Keratinocyte (primary cell): ENCODE data around the gene SYK. TPM values are rescaled to one million over a fixed set of nuclear protein-coding genes. Genes with fewer than 3 reads are reported as not detected.

Source experiments
- DNase-seq: peaks from one replicate; pipeline ENCODE4 v3.0.0-alpha.2; 2011; ENCODE audit warnings: low read depth, missing footprints, low spot score
- FAIRE-seq: peaks from 2 replicates; lab custom pipeline; 2011; peaks lifted over from hg19 to GRCh38; lab: Jason Lieb, UNC
- H2AFZ ChIP-seq: 2 replicates; pipeline ENCODE4 v1.6.0; 2012; ENCODE audit warnings: low read length, control low read depth, inconsistent platforms; ENCODE audit not compliant: control insufficient read depth
- H3K27ac ChIP-seq: 2 replicates; pipeline ENCODE4 v1.5.1; 2011; ENCODE audit warnings: low read length; ENCODE audit not compliant: control insufficient read depth, insufficient read depth
- H3K27me3 ChIP-seq: 3 replicates; pipeline ENCODE4 v1.6.0; 2011; ENCODE audit warnings: low read length; ENCODE audit not compliant: control insufficient read depth, insufficient read depth; ENCODE audit errors: extremely low read depth
- H3K36me3 ChIP-seq, 2 experiments: 2 replicates in 1 of 2; 3 replicates in 1 of 2; pipeline ENCODE4 v1.5.1; 2011; ENCODE audit warnings: low read length in 2 of 2, mild to moderate bottlenecking in 1 of 2; ENCODE audit not compliant: control insufficient read depth in 2 of 2, insufficient read depth in 2 of 2; ENCODE audit errors: extremely low read depth in 1 of 2
- H3K4me1 ChIP-seq: 3 replicates; pipeline ENCODE4 v1.5.1; 2011; ENCODE audit warnings: low read length; ENCODE audit not compliant: control insufficient read depth, insufficient read depth; ENCODE audit errors: extremely low read depth
- H3K4me2 ChIP-seq: 3 replicates; pipeline ENCODE4 v1.6.0; 2011; ENCODE audit warnings: low read depth, low read length; ENCODE audit not compliant: control insufficient read depth, insufficient read depth; ENCODE audit errors: extremely low read depth
- H3K4me3 ChIP-seq, 3 experiments: fragments of 200-600 bp in 1 of 3; sonication (generic) in 1 of 3; 2 replicates in 2 of 3; 3 replicates in 1 of 3; pipeline ENCODE4 v1.5.1; 2011 to 2016; ENCODE audit warnings: low read length in 3 of 3, mild to moderate bottlenecking in 3 of 3, control low read depth in 2 of 3, inconsistent platforms in 1 of 3, low read depth in 1 of 3, mixed read lengths in 1 of 3, mixed run types in 1 of 3, moderate library complexity in 1 of 3; ENCODE audit not compliant: control insufficient read depth in 2 of 3, insufficient read depth in 2 of 3; ENCODE audit errors: extremely low read depth in 1 of 3
- H3K79me2 ChIP-seq: 2 replicates; pipeline ENCODE4 v1.6.0; 2012; ENCODE audit warnings: low read length; ENCODE audit not compliant: control insufficient read depth, insufficient read depth
- H3K9ac ChIP-seq: 3 replicates; pipeline ENCODE4 v1.6.0; 2011; ENCODE audit warnings: low read length; ENCODE audit not compliant: control insufficient read depth, insufficient read depth; ENCODE audit errors: extremely low read depth
- H3K9me1 ChIP-seq: 3 replicates; pipeline ENCODE4 v1.6.0; 2011; ENCODE audit warnings: low read length; ENCODE audit not compliant: control insufficient read depth, insufficient read depth; ENCODE audit errors: extremely low read depth
- H3K9me3 ChIP-seq: 2 replicates; pipeline ENCODE4 v1.5.1; 2012; ENCODE audit warnings: low read depth, low read length; ENCODE audit not compliant: control insufficient read depth
- H4K20me1 ChIP-seq: 3 replicates; pipeline ENCODE4 v1.6.0; 2011; ENCODE audit warnings: low read length; ENCODE audit not compliant: control insufficient read depth, insufficient read depth; ENCODE audit errors: extremely low read depth
- CTCF ChIP-seq, 3 experiments: IDR thresholded peaks in 1 of 3; conservative IDR thresholded peaks in 1 of 3; optimal IDR thresholded peaks in 1 of 3; 2 replicates in 2 of 3; 3 replicates in 1 of 3; pipeline versions ENCODE3 to v1.5.1; 2011; ENCODE audit warnings: low read length in 3 of 3, mild to moderate bottlenecking in 3 of 3, moderate library complexity in 2 of 3, control low read depth in 1 of 3, inconsistent platforms in 1 of 3; ENCODE audit not compliant: insufficient read depth in 2 of 3; ENCODE audit errors: extremely low read depth in 1 of 3
- EZH2 ChIP-seq: IDR thresholded peaks from one replicate; pipeline ENCODE4 v1.6.1; 2012; ENCODE audit warnings: inconsistent platforms, mild to moderate bottlenecking, low read length, moderate library complexity
- dilution Hi-C: fragments of 300-500 bp; cut with MboI; formaldehyde crosslinking; loops from one replicate; pipeline ENCODE4 v1.7.0; 2020; ENCODE audit warnings: low sequenced_read_pairs; ENCODE audit not compliant: extremely low pct_ligation_motif_present
- polyA plus RNA-seq, 5 experiments: library from polyadenylated mRNA; depleted of rRNA in 3 of 5; stranded (reverse) in 3 of 5; stranded (forward) in 1 of 5; unstranded in 1 of 5; fragments of >200 nt; gene quantifications; 1 replicate in 1 of 5; 2 replicates in 3 of 5; 3 replicates in 1 of 5; pipeline versions ENCODE4 v1.2.1 to v1.2.3, GENCODE V29; 2011 to 2012; ENCODE audit warnings: missing spikeins in 2 of 5, low read depth in 1 of 5, low replicate concordance in 1 of 5

Gene SYK
- polyA plus RNA-seq, 1 donor (not counting 4 experiments of a cell fraction or from before 2014, with no cell fraction given) = 2.0 TPM

- H3K4me1 ChIP-seq = no peaks in the 10 kb centered on the region
- no peak overlapping the region for H3K4me3 ChIP-seq
- H3K4me2 ChIP-seq = no peak overlapping the region
- FAIRE-seq (no peak), DNase-seq (no peak)
- dilution Hi-C loops = no loop called here
- H4K20me1 ChIP-seq = no peaks in the 10 kb centered on the region
- no peak overlapping the region for H3K9ac ChIP-seq
- H3K9me3 ChIP-seq = no peaks in the 10 kb centered on the region
- no peaks in the 10 kb centered on the region for H3K79me2 ChIP-seq
- no peak for TF ChIP-seq CTCF (optimal IDR thresholded peaks at IDR 0.05 in 1 of 3, IDR thresholded peaks at IDR 0.05 in 1 of 3, conservative IDR thresholded peaks at IDR 0.05 in 1 of 3; ENCODE audit: extremely low read depth in 1 of 3, insufficient read depth in 2 of 3, low read length in 3 of 3)
- TF ChIP-seq EZH2 = no peak
- no peaks in the 10 kb centered on the region for H3K9me1 ChIP-seq
- H3K27ac ChIP-seq = no peak overlapping the region
- no peak overlapping the region for H2AFZ ChIP-seq
- H3K27me3 ChIP-seq = peaks cover 3% of the 10 kb centered on the region
- no peaks in the 10 kb centered on the region for H3K36me3 ChIP-seq
Observed at GRCh38 chr9:90907790-90908189, 106.2 kb downstream of the SYK start.

- Histone ChIP-seq H2AFZ (no peak overlapping the region), H3K27ac (no peak overlapping the region), H3K79me2 (no peaks in the 10 kb centered on the region), H3K4me2 (no peak overlapping the region), H4K20me1 (no peaks in the 10 kb centered on the region), H3K4me3 (no peak overlapping the region), H3K9ac (no peak overlapping the region), H3K4me1 (no peaks in the 10 kb centered on the region), H3K36me3 (no peaks in the 10 kb centered on the region), H3K9me3 (no peaks in the 10 kb centered on the region), H3K27me3 (peaks cover 3% of the 10 kb centered on the region), H3K9me1 (no peaks in the 10 kb centered on the region)
- DNase-seq (no peak), FAIRE-seq (no peak)
- TF ChIP-seq EZH2 = no peak
- TF ChIP-seq CTCF (optimal IDR thresholded peaks at IDR 0.05 in 1 of 3, IDR thresholded peaks at IDR 0.05 in 1 of 3, conservative IDR thresholded peaks at IDR 0.05 in 1 of 3; ENCODE audit: extremely low read depth in 1 of 3, insufficient read depth in 2 of 3, low read length in 3 of 3) = no peak
- dilution Hi-C loops = no loop called here
Observed at GRCh38 chr9:90909225-90909624, 107.6 kb downstream of the SYK start.
